Measurements from ENCODE around the gene CUEDC1.

DNA sequence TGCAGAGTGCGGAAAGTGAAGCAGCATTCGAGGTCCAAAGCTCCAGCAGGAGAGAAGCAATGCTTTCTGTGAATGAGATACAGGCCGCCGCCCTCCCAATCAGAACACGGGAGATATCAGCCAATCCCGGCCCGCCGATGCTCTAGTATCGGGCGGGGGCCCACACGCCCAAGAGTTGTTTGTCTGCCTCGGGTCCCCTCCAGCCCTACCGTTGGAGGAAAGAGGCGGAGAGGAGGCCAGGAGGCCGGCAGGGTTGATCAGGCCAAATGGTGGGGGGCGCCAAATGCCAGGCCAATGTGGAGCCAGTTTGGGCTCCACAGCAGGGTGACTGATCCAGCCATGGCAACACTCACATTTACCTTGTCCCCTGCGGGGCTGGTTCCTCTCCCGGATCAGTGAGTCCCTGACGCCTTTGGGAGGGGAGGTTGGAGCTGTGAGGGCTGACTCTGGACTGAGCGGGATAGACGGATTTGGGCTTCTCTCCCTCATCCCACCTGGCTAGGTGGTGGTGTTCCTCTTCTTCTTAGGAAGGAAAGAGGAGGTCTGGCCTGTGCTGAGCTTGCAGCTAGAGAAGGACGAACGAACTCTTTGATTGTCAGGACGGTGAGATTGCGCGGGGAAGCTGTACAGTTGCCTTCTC is 10.4 kb upstream of the CUEDC1 start:
- TF ChIP-seq CTCF (IDR thresholded peaks at IDR 0.05): no peak
- TF ChIP-seq POLR2A (IDR thresholded peaks at IDR 0.05): no peak

All from prostate gland (tissue), 2 donors.